GM18907 (cell line): ENCODE results near the gene DNAH14.
A peak's percentile ranks its signal among the peaks of the same experiment; 100 is the strongest.
"Not testable (repeated sequence)": the region's sequence is repeated elsewhere in the genome, so short reads cannot be mapped to it uniquely, and the experiment has no call there.

Source experiments
- ATAC-seq: cut with Tn5 transposase; IDR thresholded peaks from one replicate; pipeline ENCODE4 v1.9.1; 2021; ENCODE audit warnings: mild to moderate bottlenecking, moderate library complexity; ENCODE audit not compliant: unreplicated experiment

DNAH14 gene

GRCh38 chr1:224920930-224921329 lies 8.5 kb upstream of the DNAH14 start:
- ATAC-seq, result no peak

- no peak for ATAC-seq
Measured at GRCh38 chr1:224921354-224921753, 8.1 kb upstream of the DNAH14 start.

- ATAC-seq, result peak; percentile 79
Measured at GRCh38 chr1:224922404-224923164, 6.9 kb upstream of the DNAH14 start.

GRCh38 chr1:224923726-224924125 lies 5.7 kb upstream of the DNAH14 start:
- ATAC-seq, result no peak

- not testable (repeated sequence) for ATAC-seq
Measured at GRCh38 chr1:224927631-224928030, 1.8 kb upstream of the DNAH14 start.

GRCh38 chr1:224928906-224929305 lies 569 bp upstream of the DNAH14 start:
- no peak for ATAC-seq

GRCh38 chr1:224931605-224932004 lies 2.1 kb downstream of the DNAH14 start:
- ATAC-seq, result no peak

GRCh38 chr1:224932607-224933249 lies 3.3 kb downstream of the DNAH14 start:
- no peak for ATAC-seq

- no peak for ATAC-seq
Measured at GRCh38 chr1:224933584-224933983, 4.1 kb downstream of the DNAH14 start.

GRCh38 chr1:224938652-224939051 lies 9.2 kb downstream of the DNAH14 start:
- no peak for ATAC-seq

- no peak for ATAC-seq
Measured at GRCh38 chr1:224939844-224940425, 10.5 kb downstream of the DNAH14 start.

DNA sequence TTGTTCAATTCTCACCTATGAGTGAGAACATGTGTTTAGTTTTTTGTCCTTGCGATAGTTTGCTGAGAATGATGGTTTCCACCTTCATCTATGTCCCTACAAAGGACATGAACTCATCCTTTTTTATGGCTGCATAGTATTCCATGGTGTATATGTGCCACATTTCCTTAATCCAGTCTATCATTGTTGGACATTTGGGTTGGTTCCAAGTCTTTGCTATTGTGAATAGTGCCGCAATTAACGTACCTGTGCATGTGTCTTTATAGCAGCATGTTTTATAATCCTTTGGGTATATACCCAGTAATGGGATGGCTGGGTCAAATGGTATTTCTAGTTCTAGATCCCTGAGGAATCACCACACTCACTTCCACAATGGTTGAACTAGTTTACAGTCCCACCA lies 11.3 kb downstream of the DNAH14 start:
- not testable (repeated sequence) for ATAC-seq

DNA sequence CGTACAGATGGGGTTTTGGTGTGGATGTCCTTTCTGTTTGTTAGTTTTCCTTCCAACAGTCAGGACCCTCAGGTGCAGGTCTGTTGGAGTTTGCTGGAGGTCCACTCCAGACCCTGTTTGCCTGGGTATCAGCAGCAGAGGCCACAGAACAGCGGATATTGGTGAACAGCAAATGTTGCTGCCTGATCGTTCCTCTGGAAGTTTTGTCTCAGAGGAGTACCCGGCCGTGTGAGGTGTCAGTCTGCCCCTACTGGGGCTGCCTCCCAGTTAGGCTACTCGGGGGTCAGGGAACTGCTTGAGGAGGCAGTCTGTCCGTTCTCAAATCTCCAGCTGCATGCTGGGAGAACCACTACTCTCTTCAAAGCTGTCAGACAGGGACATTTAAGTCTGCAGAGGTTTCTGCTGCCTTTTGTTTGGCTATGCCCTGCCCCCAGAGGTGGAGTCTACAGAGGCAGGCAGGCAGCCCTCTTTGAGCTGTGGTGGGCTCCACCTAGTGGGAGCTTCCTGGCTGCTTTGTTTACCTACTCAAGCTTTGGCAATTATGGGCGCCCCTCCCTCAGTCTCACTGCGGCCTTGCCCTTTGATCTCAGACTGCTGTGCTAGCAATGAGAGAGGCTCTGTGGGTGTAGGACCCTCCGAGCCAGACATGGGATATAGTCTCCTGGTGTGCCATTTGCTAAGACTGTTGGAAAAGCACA lies 16.3 kb downstream of the DNAH14 start:
- ATAC-seq, result not testable (repeated sequence)

- not testable (repeated sequence) for ATAC-seq
Measured at GRCh38 chr1:224946349-224946691, 16.8 kb downstream of the DNAH14 start.

- ATAC-seq, result no peak
Measured at GRCh38 chr1:224957696-224958095, 28.2 kb downstream of the DNAH14 start.

- ATAC-seq, result no peak
Measured at GRCh38 chr1:224958490-224958889, 29.0 kb downstream of the DNAH14 start.

GRCh38 chr1:224959115-224959514 lies 29.6 kb downstream of the DNAH14 start:
- no peak for ATAC-seq

- no peak for ATAC-seq
Measured at GRCh38 chr1:224959656-224960055, 30.2 kb downstream of the DNAH14 start.

- no peak for ATAC-seq
Measured at GRCh38 chr1:224980181-224980580, 50.7 kb downstream of the DNAH14 start.

DNA sequence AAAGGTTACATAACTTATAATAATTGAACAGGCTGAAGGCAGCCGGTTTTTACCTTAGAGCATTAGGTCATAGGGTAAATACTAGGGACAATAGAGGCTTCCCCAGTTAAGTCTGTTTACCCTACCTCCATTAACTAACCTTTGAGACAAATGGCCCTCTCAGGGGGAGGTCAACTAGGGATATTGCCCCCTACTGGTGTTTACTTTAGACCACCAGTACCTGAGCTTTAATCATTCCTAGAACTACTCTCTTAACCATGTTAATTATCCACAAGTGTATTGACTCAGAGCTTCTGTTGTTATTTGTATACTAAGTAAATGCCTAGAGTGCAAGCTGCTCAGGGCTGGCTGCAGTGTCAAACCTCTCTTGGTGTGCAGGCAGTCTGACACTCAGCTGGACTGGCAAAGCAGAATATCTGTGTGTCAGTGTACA lies 52.5 kb downstream of the DNAH14 start:
- ATAC-seq, result not testable (repeated sequence)

DNA sequence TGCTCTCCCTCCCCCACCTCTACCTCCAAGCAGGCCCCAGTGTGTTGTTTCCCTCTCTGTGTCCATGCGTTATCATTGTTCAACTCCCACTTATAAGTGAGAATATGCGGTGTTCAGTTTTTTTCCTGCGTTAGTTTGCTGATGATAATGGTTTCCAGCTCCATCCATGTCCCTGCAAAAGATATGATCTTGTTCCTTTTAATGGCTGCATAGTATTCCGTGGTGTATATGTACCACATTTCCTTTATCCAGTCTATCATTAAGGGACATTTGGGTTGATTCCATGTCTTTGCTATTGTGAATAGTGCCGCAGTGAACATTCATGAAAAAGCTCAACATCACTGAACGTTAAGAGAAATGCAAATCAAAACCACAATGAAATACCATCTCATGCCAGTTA lies 58.6 kb downstream of the DNAH14 start:
- no peak for ATAC-seq

GRCh38 chr1:224989615-224990014 lies 60.1 kb downstream of the DNAH14 start:
- no peak for ATAC-seq
